ENCODE results near the gene ZNF746. TPM values are rescaled to one million over a fixed set of nuclear protein-coding genes. Genes with fewer than 3 reads are reported as not detected.
A peak's percentile ranks its signal among the peaks of the same experiment; 100 is the strongest.

ZNF746 gene
- total and polyA plus RNA-seq, 9 of the 15 experiments (the other 6 are each of a cell fraction or from before 2014, with no cell fraction given): 1.7 to 31.6 (median 13.3) TPM

DNA sequence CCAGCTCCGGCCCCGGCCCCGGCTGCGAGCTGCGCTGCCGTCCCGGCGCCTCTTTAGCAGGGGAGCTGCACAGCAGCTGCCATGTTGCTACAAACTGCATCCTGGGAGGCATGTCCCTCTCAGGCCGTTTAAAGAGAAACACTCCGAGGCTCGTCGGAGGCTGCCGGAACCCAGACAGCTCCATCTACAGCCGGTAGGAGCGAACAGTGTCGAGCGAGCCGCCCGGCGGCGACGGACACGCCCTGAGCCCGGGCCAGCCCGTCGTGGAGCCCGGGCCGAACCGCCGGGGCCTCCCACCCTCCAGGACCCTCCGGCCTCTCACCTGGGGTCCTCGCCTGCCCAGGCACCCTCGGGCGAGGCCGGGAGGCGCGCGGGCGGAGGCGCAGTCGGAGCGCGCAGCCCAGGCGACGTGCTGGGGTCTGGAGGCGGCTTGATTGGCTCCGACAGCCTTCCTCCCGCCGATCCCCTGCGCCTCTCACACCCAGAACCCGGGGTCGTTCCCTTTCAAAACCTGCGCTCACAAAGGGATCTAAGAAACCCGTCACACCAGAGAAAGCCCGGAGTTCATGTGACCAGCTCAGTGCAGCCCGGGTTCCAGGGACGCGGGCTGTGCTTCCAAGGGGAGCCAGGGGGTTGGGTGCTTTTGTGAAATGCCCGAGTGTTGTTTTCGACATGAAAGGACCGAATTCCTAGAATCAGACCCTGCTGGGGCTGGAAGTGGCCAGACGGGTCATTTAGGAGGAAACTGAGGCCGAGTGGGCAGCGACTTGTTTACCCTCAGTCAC lies 36.9 kb downstream of the ZNF746 start, which contains the start of gene ZNF777 (continued):
- no peak for TF ChIP-seq BRCA1 (IDR thresholded peaks at IDR 0.05)
- no peak; the same call in 1 of the 2 replicates for TF ChIP-seq BRCA1 (CRISPR knock-in tag; IDR thresholded peaks at IDR 0.05)
- TF ChIP-seq, protein P1, sequence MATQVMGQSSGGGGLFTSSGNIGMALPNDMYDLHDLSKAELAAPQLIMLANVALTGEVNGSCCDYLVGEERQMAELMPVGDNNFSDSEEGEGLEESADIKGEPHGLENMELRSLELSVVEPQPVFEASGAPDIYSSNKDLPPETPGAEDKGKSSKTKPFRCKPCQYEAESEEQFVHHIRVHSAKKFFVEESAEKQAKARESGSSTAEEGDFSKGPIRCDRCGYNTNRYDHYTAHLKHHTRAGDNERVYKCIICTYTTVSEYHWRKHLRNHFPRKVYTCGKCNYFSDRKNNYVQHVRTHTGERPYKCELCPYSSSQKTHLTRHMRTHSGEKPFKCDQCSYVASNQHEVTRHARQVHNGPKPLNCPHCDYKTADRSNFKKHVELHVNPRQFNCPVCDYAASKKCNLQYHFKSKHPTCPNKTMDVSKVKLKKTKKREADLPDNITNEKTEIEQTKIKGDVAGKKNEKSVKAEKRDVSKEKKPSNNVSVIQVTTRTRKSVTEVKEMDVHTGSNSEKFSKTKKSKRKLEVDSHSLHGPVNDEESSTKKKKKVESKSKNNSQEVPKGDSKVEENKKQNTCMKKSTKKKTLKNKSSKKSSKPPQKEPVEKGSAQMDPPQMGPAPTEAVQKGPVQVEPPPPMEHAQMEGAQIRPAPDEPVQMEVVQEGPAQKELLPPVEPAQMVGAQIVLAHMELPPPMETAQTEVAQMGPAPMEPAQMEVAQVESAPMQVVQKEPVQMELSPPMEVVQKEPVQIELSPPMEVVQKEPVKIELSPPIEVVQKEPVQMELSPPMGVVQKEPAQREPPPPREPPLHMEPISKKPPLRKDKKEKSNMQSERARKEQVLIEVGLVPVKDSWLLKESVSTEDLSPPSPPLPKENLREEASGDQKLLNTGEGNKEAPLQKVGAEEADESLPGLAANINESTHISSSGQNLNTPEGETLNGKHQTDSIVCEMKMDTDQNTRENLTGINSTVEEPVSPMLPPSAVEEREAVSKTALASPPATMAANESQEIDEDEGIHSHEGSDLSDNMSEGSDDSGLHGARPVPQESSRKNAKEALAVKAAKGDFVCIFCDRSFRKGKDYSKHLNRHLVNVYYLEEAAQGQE (IDR thresholded peaks at IDR 0.05; ENCODE audit: borderline replicate concordance): peak; percentile 7; the same call in 1 of the 2 replicates
- TF ChIP-seq, protein P1 (CRISPR knock-in tag; IDR thresholded peaks at IDR 0.05; ENCODE audit: low read depth): peak; percentile 80; the same call in 1 of the 2 replicates
- TF ChIP-seq, protein P2, sequence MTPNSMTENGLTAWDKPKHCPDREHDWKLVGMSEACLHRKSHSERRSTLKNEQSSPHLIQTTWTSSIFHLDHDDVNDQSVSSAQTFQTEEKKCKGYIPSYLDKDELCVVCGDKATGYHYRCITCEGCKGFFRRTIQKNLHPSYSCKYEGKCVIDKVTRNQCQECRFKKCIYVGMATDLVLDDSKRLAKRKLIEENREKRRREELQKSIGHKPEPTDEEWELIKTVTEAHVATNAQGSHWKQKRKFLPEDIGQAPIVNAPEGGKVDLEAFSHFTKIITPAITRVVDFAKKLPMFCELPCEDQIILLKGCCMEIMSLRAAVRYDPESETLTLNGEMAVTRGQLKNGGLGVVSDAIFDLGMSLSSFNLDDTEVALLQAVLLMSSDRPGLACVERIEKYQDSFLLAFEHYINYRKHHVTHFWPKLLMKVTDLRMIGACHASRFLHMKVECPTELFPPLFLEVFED (CRISPR knock-in tag; conservative IDR thresholded peaks at IDR 0.05): no peak
- no peak for TF ChIP-seq RUNX1 (IDR thresholded peaks at IDR 0.05; ENCODE audit: low read depth)
- TF ChIP-seq TAF15 (IDR thresholded peaks at IDR 0.05; ENCODE audit: low read depth, low read length): no peak
- TF ChIP-seq, protein P3, sequence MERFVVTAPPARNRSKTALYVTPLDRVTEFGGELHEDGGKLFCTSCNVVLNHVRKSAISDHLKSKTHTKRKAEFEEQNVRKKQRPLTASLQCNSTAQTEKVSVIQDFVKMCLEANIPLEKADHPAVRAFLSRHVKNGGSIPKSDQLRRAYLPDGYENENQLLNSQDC (CRISPR knock-in tag; IDR thresholded peaks at IDR 0.05): no peak
- TF ChIP-seq ZFX (CRISPR knock-in tag; IDR thresholded peaks at IDR 0.05): peak; percentile 86
- TF ChIP-seq HNRNPUL1 (IDR thresholded peaks at IDR 0.05; ENCODE audit: low read length): no peak
- TF ChIP-seq NFRKB (IDR thresholded peaks at IDR 0.05; ENCODE audit: low read depth): no peak
- TF ChIP-seq, protein P4, sequence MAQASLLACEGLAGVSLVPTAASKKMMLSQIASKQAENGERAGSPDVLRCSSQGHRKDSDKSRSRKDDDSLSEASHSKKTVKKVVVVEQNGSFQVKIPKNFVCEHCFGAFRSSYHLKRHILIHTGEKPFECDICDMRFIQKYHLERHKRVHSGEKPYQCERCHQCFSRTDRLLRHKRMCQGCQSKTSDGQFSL (CRISPR knock-in tag; IDR thresholded peaks at IDR 0.05): no peak
- TF ChIP-seq, protein P4 (tag; IDR thresholded peaks at IDR 0.05): no peak
- no peak for TF ChIP-seq CBFA2T2 (conservative IDR thresholded peaks at IDR 0.05)
- peak; percentile 69 for TF ChIP-seq CTBP1 (IDR thresholded peaks at IDR 0.05; ENCODE audit: borderline replicate concordance)
- TF ChIP-seq E2F3 (CRISPR knock-in tag; IDR thresholded peaks at IDR 0.05): peak; percentile 80; the same call in 1 of the 2 replicates

Measured in K562 (cell line).